Dedifferentiated amniotic fluid mesenchymal stem cell (primary cell): ENCODE measurements around the gene CTU2.
A peak's percentile ranks its signal among the peaks of the same experiment; 100 is the strongest.

ENCODE experiments used
- DNase-seq: peaks from one replicate; pipeline ENCODE4 v3.0.0-alpha.2; 2016; ENCODE audit errors: extremely low spot score

The CTU2 gene

GRCh38 chr16:88730632-88731607 lies 24.6 kb downstream of the CTU2 start:
- no peak for DNase-seq

GRCh38 chr16:88731699-88732098 lies 25.4 kb downstream of the CTU2 start:
- DNase-seq, result no peak

GRCh38 chr16:88732172-88732960 lies 26.1 kb downstream of the CTU2 start:
- DNase-seq, result no peak

GRCh38 chr16:88732961-88733294 lies 26.6 kb downstream of the CTU2 start:
- DNase-seq, result no peak

GRCh38 chr16:88733630-88734360 lies 27.5 kb downstream of the CTU2 start:
- no peak for DNase-seq

- DNase-seq, result no peak
Measured at GRCh38 chr16:88734361-88734728, 28.0 kb downstream of the CTU2 start.

GRCh38 chr16:88735121-88735520 lies 28.8 kb downstream of the CTU2 start:
- no peak for DNase-seq

GRCh38 chr16:88735616-88736015 lies 29.3 kb downstream of the CTU2 start:
- no peak for DNase-seq

- no peak for DNase-seq
Measured at GRCh38 chr16:88736088-88736487, 29.8 kb downstream of the CTU2 start.

GRCh38 chr16:88736496-88736895 lies 30.2 kb downstream of the CTU2 start:
- DNase-seq, result no peak

- peak; percentile 21 for DNase-seq
Measured at GRCh38 chr16:88737298-88738150, 31.2 kb downstream of the CTU2 start.

GRCh38 chr16:88738151-88739084 lies 32.1 kb downstream of the CTU2 start:
- DNase-seq, result no peak

GRCh38 chr16:88739139-88739976 lies 33.1 kb downstream of the CTU2 start:
- DNase-seq, result no peak

GRCh38 chr16:88739977-88740726 lies 33.8 kb downstream of the CTU2 start:
- no peak for DNase-seq

GRCh38 chr16:88740727-88741055 lies 34.4 kb downstream of the CTU2 start:
- DNase-seq, result no peak

GRCh38 chr16:88741368-88741767 lies 35.1 kb downstream of the CTU2 start:
- no peak for DNase-seq

- no peak for DNase-seq
Measured at GRCh38 chr16:88742896-88743605, 36.7 kb downstream of the CTU2 start.
